Spleen (tissue), 7 donors: Measurements from ENCODE around the gene ELFN1.

Source experiments
- POLR2A ChIP-seq, 3 donors: fragments of 450-650 bp; IDR thresholded peaks; one replicate each; pipeline ENCODE4 v1.5.1; 2017; ENCODE audit warnings: antibody characterized with exemption in 3 of 3, mild to moderate bottlenecking in 1 of 3
- POLR2AphosphoS5 ChIP-seq, 3 donors: sonication (generic); formaldehyde crosslinking; IDR thresholded peaks; one replicate each; pipeline ENCODE4 v1.5.1; 2017; ENCODE audit warnings: antibody characterized with exemption in 3 of 3
- TF ChIP-seq, protein P1 (sequence below), 11 experiments: fragments of 200-600 bp in 7 of 11; fragments of 450-650 bp in 4 of 11; sonication (generic) in 4 of 11; IDR thresholded peaks in 8 of 11; conservative IDR thresholded peaks in 3 of 11; 1 replicate in 7 of 11; 2 replicates in 4 of 11; pipeline versions ENCODE4 v1.4.0 to v1.8.0; 2016 to 2021; ENCODE audit warnings: antibody characterized with exemption in 11 of 11, inconsistent platforms in 4 of 11, mild to moderate bottlenecking in 1 of 11
- donor health status: DM: no; HTN: no; CAD: no; lungs with moderate emphysema.
- donor health status: DM: no; HTN: no; CAD: no.
- donor health status: DM: no; HTN: no; CAD: no.

DNA sequence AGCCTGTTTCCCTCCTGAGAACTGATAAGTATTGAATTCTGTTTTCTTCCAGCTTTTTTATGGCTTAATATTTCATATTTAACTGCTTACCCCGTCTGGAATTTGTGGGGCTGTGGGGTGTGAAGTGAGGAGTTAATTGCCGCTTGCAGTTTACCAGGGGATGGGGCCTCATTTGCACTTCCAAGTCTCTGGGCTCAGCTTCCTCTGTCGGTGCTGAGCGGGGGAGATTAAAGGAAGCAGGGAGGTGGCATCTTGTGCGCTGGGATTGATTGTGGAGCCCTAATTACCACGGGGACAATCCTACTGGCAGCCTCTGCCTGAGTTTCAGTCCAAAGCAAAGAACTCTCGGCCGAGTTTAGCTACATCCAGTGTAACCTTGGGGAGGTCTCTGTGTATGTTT is 33.4 kb downstream of the ELFN1 start:
- no peak for TF ChIP-seq POLR2A (IDR thresholded peaks at IDR 0.05)
- TF ChIP-seq, protein P1, sequence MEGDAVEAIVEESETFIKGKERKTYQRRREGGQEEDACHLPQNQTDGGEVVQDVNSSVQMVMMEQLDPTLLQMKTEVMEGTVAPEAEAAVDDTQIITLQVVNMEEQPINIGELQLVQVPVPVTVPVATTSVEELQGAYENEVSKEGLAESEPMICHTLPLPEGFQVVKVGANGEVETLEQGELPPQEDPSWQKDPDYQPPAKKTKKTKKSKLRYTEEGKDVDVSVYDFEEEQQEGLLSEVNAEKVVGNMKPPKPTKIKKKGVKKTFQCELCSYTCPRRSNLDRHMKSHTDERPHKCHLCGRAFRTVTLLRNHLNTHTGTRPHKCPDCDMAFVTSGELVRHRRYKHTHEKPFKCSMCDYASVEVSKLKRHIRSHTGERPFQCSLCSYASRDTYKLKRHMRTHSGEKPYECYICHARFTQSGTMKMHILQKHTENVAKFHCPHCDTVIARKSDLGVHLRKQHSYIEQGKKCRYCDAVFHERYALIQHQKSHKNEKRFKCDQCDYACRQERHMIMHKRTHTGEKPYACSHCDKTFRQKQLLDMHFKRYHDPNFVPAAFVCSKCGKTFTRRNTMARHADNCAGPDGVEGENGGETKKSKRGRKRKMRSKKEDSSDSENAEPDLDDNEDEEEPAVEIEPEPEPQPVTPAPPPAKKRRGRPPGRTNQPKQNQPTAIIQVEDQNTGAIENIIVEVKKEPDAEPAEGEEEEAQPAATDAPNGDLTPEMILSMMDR (IDR thresholded peaks at IDR 0.05 in 8 of 11, conservative IDR thresholded peaks at IDR 0.05 in 3 of 11), result no peak
- no peak for TF ChIP-seq POLR2AphosphoS5 (IDR thresholded peaks at IDR 0.05)
